Astrocyte of the cerebellum (primary cell): ENCODE measurements around the gene ATXN7.

ENCODE experiments used
- DNase-seq: peaks from one replicate; pipeline ENCODE4 v3.0.0-alpha.2; 2011; ENCODE audit warnings: low read depth
- H3K4me3 ChIP-seq: 2 replicates; pipeline ENCODE4 v1.5.1; 2011; ENCODE audit warnings: mild to moderate bottlenecking, low read depth, low read length, moderate library complexity
- CTCF ChIP-seq: IDR thresholded peaks from 2 replicates; pipeline ENCODE4 v1.5.1; 2012; ENCODE audit warnings: low read length, low read depth, moderate library complexity, mild to moderate bottlenecking; ENCODE audit errors: missing control alignments
- in situ Hi-C: cut with HindIII; loops from 2 replicates; pipeline ENCODE4 v1.10.0; 2017; ENCODE audit warnings: low sequenced_read_pairs

ATXN7 gene

GRCh38 chr3:63937661-63938651 is 74.3 kb downstream of the ATXN7 start:
- in situ Hi-C loops, result no loop called here
- no peak for DNase-seq
- TF ChIP-seq CTCF, result no peak
- H3K4me3 ChIP-seq, result no peak overlapping the region

- no peak for TF ChIP-seq CTCF
- no peak overlapping the region for H3K4me3 ChIP-seq
- peak; percentile 82 for DNase-seq
- in situ Hi-C loops, result no loop called here
Observed at GRCh38 chr3:63940389-63940757, 76.7 kb downstream of the ATXN7 start.

- no peak for DNase-seq
- TF ChIP-seq CTCF, result no peak
- in situ Hi-C loops, result no loop called here
- no peak overlapping the region for H3K4me3 ChIP-seq
Observed at GRCh38 chr3:63942528-63942927, 78.9 kb downstream of the ATXN7 start.

DNA sequence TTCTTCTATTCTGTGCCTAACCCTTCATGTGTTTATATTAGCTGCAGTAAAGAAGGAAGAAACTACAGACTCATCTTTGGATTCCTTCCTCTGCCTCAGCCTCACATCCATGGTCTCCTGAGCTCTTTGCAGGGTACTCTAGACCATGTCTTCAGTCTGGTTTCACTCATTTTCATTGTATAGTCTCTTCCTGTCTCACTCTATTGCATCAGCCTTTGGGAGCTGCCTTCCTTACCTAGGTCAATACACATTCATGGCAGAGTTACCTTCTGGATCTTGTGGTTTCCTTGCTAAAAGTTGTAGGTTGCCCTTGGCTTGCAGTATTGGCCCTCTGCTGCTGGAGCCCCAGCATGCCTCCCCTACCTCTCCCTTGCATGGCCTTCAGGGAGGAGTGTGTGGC is 80.0 kb downstream of the ATXN7 start:
- no peak for TF ChIP-seq CTCF
- no peak for DNase-seq
- in situ Hi-C loops, result no loop called here
- no peak overlapping the region for H3K4me3 ChIP-seq

DNA sequence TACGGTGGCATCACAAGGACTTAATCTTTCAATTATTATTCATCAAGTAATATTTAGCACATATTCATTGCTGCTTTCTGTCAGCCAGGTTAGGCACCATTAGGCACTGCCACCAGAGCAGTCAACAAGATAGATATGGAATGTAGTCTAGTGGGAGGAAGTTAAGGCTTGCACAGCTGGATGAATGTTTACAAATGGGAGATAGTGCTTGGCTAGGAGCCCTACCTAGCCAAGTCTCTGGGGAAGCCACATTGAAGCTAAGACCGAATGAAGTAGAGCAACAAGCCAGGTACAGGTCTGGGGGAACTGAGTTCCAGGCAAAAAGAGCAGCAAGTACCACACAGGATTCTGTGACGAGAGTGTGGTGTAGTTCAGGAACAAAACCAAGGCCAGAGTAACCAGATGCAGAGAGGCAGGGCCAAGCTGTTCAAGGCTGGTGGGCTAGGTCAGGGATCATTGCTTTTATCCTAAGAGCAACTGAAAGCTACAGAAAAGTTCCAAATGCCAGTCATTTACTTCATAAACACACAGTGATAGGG is 82.0 kb downstream of the ATXN7 start:
- in situ Hi-C loops, result no loop called here
- no peak for DNase-seq
- TF ChIP-seq CTCF, result no peak
- no peak overlapping the region for H3K4me3 ChIP-seq

GRCh38 chr3:63946753-63947152 is 83.1 kb downstream of the ATXN7 start:
- TF ChIP-seq CTCF, result no peak
- H3K4me3 ChIP-seq, result no peak overlapping the region
- DNase-seq, result no peak
- in situ Hi-C loops, result no loop called here
